Measurements from ENCODE around the gene FMR1.

FMR1 gene

GRCh38 chrX:147911192-147912022, at the start of gene FMR1:
Gene FMR1, plus strand, starts transcription at chrX:147911919. Its CDS starts 261 bp downstream, at chrX:147912180.
- peak; percentile 98 for DNase-seq (ENCODE audit: low spot score)

GRCh38 chrX:147875866-147876596, 35.7 kb upstream of the FMR1 start:
- DNase-seq (ENCODE audit: low spot score): no peak

GRCh38 chrX:147876849-147877646, 34.7 kb upstream of the FMR1 start:
- no peak for DNase-seq (ENCODE audit: low spot score)

GRCh38 chrX:147877726-147878125, 34.0 kb upstream of the FMR1 start:
- no peak for DNase-seq (ENCODE audit: low spot score)

GRCh38 chrX:147884958-147885357, 26.8 kb upstream of the FMR1 start:
- DNase-seq (ENCODE audit: low spot score): no peak

- no peak for DNase-seq (ENCODE audit: low spot score)
Observed at GRCh38 chrX:147890756-147891155, 21.0 kb upstream of the FMR1 start.

- peak; percentile 27 for DNase-seq (ENCODE audit: low spot score)
Observed at GRCh38 chrX:147891896-147892295, 19.8 kb upstream of the FMR1 start.

- no peak for DNase-seq (ENCODE audit: low spot score)
Observed at GRCh38 chrX:147893741-147894140, 18.0 kb upstream of the FMR1 start.

- peak; percentile 5 for DNase-seq (ENCODE audit: low spot score)
Observed at GRCh38 chrX:147894366-147894963, 17.3 kb upstream of the FMR1 start.

GRCh38 chrX:147897117-147897516, 14.6 kb upstream of the FMR1 start:
- no peak for DNase-seq (ENCODE audit: low spot score)

- DNase-seq (ENCODE audit: low spot score): no peak
Observed at GRCh38 chrX:147898951-147899350, 12.8 kb upstream of the FMR1 start.

GRCh38 chrX:147899379-147900114, 12.2 kb upstream of the FMR1 start:
- DNase-seq (ENCODE audit: low spot score): no peak

GRCh38 chrX:147900349-147900748, 11.4 kb upstream of the FMR1 start:
- no peak for DNase-seq (ENCODE audit: low spot score)

GRCh38 chrX:147901461-147902126, 10.1 kb upstream of the FMR1 start:
- no peak for DNase-seq (ENCODE audit: low spot score)

GRCh38 chrX:147902270-147902669, 9.4 kb upstream of the FMR1 start:
- DNase-seq (ENCODE audit: low spot score): no peak

- DNase-seq (ENCODE audit: low spot score): no peak
Observed at GRCh38 chrX:147908106-147908505, 3.6 kb upstream of the FMR1 start.

GRCh38 chrX:147910607-147911006, 1.1 kb upstream of the FMR1 start:
- DNase-seq (ENCODE audit: low spot score): no peak

- peak; percentile 27 for DNase-seq (ENCODE audit: low spot score)
Observed at GRCh38 chrX:147912093-147912801, 528 bp downstream of the FMR1 start.

- DNase-seq (ENCODE audit: low spot score): no peak
Observed at GRCh38 chrX:147913570-147913969, 1.9 kb downstream of the FMR1 start.

GRCh38 chrX:147914591-147914990, 2.9 kb downstream of the FMR1 start:
- no peak for DNase-seq (ENCODE audit: low spot score)
